B cell (primary cell): ENCODE results near the gene ELOVL3. TPM values are rescaled to one million over a fixed set of nuclear protein-coding genes. Genes with fewer than 3 reads are reported as not detected.

Source experiments
- ATAC-seq: fragments of 200-7000 bp; cut with Tn5 transposase; one replicate; pipeline ENCODE4 v1.10.0; 2021; ENCODE audit warnings: low read depth, mild to moderate bottlenecking, moderate number of reproducible peaks, moderate library complexity
- CTCF ChIA-PET: fragments of 350-600 bp; sonication (Branson Sonifier 250); formaldehyde crosslinking; loops from one replicate; lab custom pipeline; 2021; ENCODE audit warnings: antibody characterized with exemption, inconsistent platforms; lab: Charles Lee
- POLR2A ChIA-PET: fragments of 350-600 bp; sonication (Branson Sonifier 250); formaldehyde crosslinking; loops from one replicate; lab custom pipeline; 2021; ENCODE audit warnings: antibody characterized with exemption; lab: Charles Lee
- DNase-seq: peaks from one replicate; pipeline ENCODE4 v3.0.0; 2013
- H2AFZ ChIP-seq: 2 replicates; pipeline ENCODE4 v1.6.1; 2012; ENCODE audit warnings: mild to moderate bottlenecking, low read depth, low read length; ENCODE audit not compliant: insufficient read depth, poor library complexity, severe bottlenecking
- H3K27ac ChIP-seq, 2 donors: 1 replicate in 1 of 2; 2 replicates in 1 of 2; pipeline ENCODE4 v1.5.1; 2012 to 2013; ENCODE audit warnings: low read length in 2 of 2, mild to moderate bottlenecking in 2 of 2, moderate library complexity in 1 of 2
- H3K27me3 ChIP-seq, 4 experiments: fragments of 200-600 bp in 1 of 4; sonication (generic) in 1 of 4; replicated peaks in 1 of 4; 1 replicate in 2 of 4; 2 replicates in 2 of 4; pipeline versions ENCODE4 v1.6.1 to v1.7.0; 2013 to 2016; ENCODE audit warnings: low read length in 3 of 4, mild to moderate bottlenecking in 2 of 4, mixed read lengths in 1 of 4, moderate library complexity in 1 of 4; ENCODE audit not compliant: insufficient read depth in 4 of 4, control insufficient read depth in 3 of 4; ENCODE audit errors: control extremely low read depth in 1 of 4
- H3K36me3 ChIP-seq, 2 experiments: replicated peaks in 1 of 2; 1 replicate in 1 of 2; 2 replicates in 1 of 2; pipeline versions ENCODE4 v1.6.1 to v1.7.1; 2013; ENCODE audit warnings: low read length in 1 of 2; ENCODE audit not compliant: insufficient read depth in 2 of 2, control insufficient read depth in 1 of 2; ENCODE audit errors: control extremely low read depth in 1 of 2, extremely low read depth in 1 of 2
- H3K4me1 ChIP-seq, 2 donors: fragments of 200-600 bp in 1 of 2; sonication (generic) in 1 of 2; 1 replicate in 1 of 2; 2 replicates in 1 of 2; pipeline versions ENCODE4 v1.5.1 to v1.6.1; 2013 to 2017; ENCODE audit warnings: low read length in 2 of 2; ENCODE audit not compliant: control insufficient read depth in 2 of 2, insufficient read depth in 2 of 2
- H3K4me2 ChIP-seq: replicated peaks from 2 replicates; pipeline ENCODE3; 2012; ENCODE audit warnings: mild to moderate bottlenecking, low read depth, low read length; ENCODE audit not compliant: poor library complexity, severe bottlenecking
- H3K4me3 ChIP-seq, 5 experiments: fragments of 200-600 bp in 1 of 5; sonication (generic) in 1 of 5; 1 replicate in 3 of 5; 2 replicates in 2 of 5; pipeline versions ENCODE4 v1.5.1 to v1.7.0; 2011 to 2016; ENCODE audit warnings: low read length in 4 of 5, mild to moderate bottlenecking in 4 of 5, low read depth in 2 of 5, control low read depth in 1 of 5, moderate library complexity in 1 of 5; ENCODE audit not compliant: insufficient read depth in 1 of 5; ENCODE audit errors: control extremely low read depth in 1 of 5, extremely low read depth in 1 of 5
- H3K79me2 ChIP-seq: fragments of 200-600 bp; sonication (generic); one replicate; pipeline ENCODE4 v1.6.0; 2016; ENCODE audit warnings: low read length; ENCODE audit not compliant: control insufficient read depth, insufficient read depth
- H3K9ac ChIP-seq: fragments of 200-600 bp; sonication (generic); 2 replicates; pipeline ENCODE4 v1.6.1; 2017; ENCODE audit warnings: mild to moderate bottlenecking, low read length, moderate library complexity
- H3K9me3 ChIP-seq, 3 donors: one replicate each; pipeline versions ENCODE4 v1.6.1 to v1.7.1; 2013; ENCODE audit warnings: low read length in 2 of 3; ENCODE audit not compliant: control insufficient read depth in 2 of 3, insufficient read depth in 1 of 3; ENCODE audit errors: control extremely low read depth in 1 of 3
- H4K20me1 ChIP-seq: 2 replicates; pipeline ENCODE4 v1.6.0; 2012; ENCODE audit warnings: mild to moderate bottlenecking, low read length; ENCODE audit not compliant: insufficient read depth, control insufficient read depth, poor library complexity, severe bottlenecking
- H3K27ac Mint-ChIP-seq: one replicate; pipeline ENCODE4 v1.8.0; 2021; ENCODE audit warnings: mixed read lengths
- H3K27me3 Mint-ChIP-seq: one replicate; pipeline ENCODE4 v1.8.0; 2021; ENCODE audit warnings: mixed read lengths
- H3K4me1 Mint-ChIP-seq: one replicate; pipeline ENCODE4 v1.8.0; 2021; ENCODE audit warnings: mixed read lengths
- H3K4me3 Mint-ChIP-seq: one replicate; pipeline ENCODE4 v1.8.0; 2021; ENCODE audit warnings: mixed read lengths
- H3K9me3 Mint-ChIP-seq: one replicate; pipeline ENCODE4 v1.8.0; 2022; ENCODE audit warnings: mixed read lengths; ENCODE audit not compliant: insufficient read depth
- EZH2 ChIP-seq: IDR thresholded peaks from 2 replicates; pipeline ENCODE4 v1.6.1; 2012; ENCODE audit warnings: borderline replicate concordance, low read depth, mild to moderate bottlenecking, moderate library complexity, low read length; ENCODE audit not compliant: insufficient read depth, poor library complexity, severe bottlenecking
- WGBS: methylation state at CpG from one replicate; pipeline ENCODE4 v1.1.5; 2013; ENCODE audit warnings: missing lambda C conversion rate; ENCODE audit not compliant: insufficient coverage; 5-methylcytosine and 5-hydroxymethylcytosine counted together
- intact Hi-C: fragments of 100-400 bp; cut with micrococcal nuclease; formaldehyde crosslinking; loops from one replicate; pipeline ENCODE4 v1.10.0; 2022
- polyA plus RNA-seq: library from polyadenylated mRNA; depleted of rRNA; stranded (reverse); fragments of >200 nt; gene quantifications from 2 replicates; pipeline ENCODE4 v1.2.3, GENCODE V29; 2012
- total RNA-seq, 2 donors: library from RNA; stranded (reverse); fragments of 120-200 nt in 1 of 2; gene quantifications; 1 replicate in 1 of 2; 2 replicates in 1 of 2; pipeline versions ENCODE4 v1.2.3 to v1.2.4, GENCODE V29; 2013 to 2022
- TF ChIP-seq, protein P1 (sequence below): fragments of 200-600 bp; IDR thresholded peaks from one replicate; pipeline ENCODE4 v1.8.0; 2022; ENCODE audit warnings: antibody characterized with exemption, mild to moderate bottlenecking

ELOVL3 gene
- total and polyA plus RNA-seq, 2 donors (not counting 1 experiment from before 2014, with no cell fraction given), result not detected

DNA sequence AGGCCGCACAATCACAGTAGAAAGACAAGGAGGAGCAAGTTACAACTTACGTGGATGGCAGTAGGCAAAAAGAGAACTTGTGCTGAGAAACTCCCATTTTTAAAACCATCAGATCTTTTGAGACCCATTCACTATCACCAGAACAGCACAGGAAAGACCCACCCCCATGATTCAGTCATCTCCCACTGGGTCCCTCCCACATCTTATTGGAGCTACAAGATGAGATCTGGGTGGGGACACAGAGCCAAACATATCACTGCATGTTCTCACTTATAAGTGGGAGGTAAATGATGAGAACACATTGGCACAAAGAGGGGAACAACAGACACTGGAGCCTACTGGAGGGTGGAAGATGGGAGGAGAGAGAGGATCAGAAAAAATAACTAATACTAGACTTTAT, 41.5 kb upstream of the ELOVL3 start:
- H3K9me3 ChIP-seq, result peaks cover 0 to 1% (median 0%) of the 10 kb centered on the region in 3 donors
- ATAC-seq, result no peak
- no peaks in the 10 kb centered on the region for H3K9me3 Mint-ChIP-seq
- H3K36me3 ChIP-seq, result no peaks in the 10 kb centered on the region
- no peak overlapping the region for H3K4me3 Mint-ChIP-seq
- H3K4me1 ChIP-seq, result peaks cover 0 to 7% of the 10 kb centered on the region in 2 donors
- no peak overlapping the region for H3K4me3 ChIP-seq
- ChIA-PET CTCF (interaction anchor here (2.5 kb wide), 1 partner anchor 15 kb away, joined by 10 read pairs; no protein-coding TSS in a partner anchor), POLR2A (no interaction called here)
- no peak overlapping the region for H3K27ac Mint-ChIP-seq
- 90% methylated on average over 2 of the region's 2 CpGs for WGBS
- no peaks in the 10 kb centered on the region for H3K79me2 ChIP-seq
- no peak overlapping the region for H3K4me2 ChIP-seq
- H2AFZ ChIP-seq, result no peak overlapping the region
- no peaks in the 10 kb centered on the region for H4K20me1 ChIP-seq
- intact Hi-C loops, result no loop called here
- H3K27me3 ChIP-seq, result no peaks in the 10 kb centered on the region
- no peak overlapping the region for H3K9ac ChIP-seq
- DNase-seq, result no peak
- peaks cover 9% of the 10 kb centered on the region for H3K4me1 Mint-ChIP-seq
- no peak overlapping the region for H3K27ac ChIP-seq
- peaks cover 4% of the 10 kb centered on the region for H3K27me3 Mint-ChIP-seq
- TF ChIP-seq, protein P1, sequence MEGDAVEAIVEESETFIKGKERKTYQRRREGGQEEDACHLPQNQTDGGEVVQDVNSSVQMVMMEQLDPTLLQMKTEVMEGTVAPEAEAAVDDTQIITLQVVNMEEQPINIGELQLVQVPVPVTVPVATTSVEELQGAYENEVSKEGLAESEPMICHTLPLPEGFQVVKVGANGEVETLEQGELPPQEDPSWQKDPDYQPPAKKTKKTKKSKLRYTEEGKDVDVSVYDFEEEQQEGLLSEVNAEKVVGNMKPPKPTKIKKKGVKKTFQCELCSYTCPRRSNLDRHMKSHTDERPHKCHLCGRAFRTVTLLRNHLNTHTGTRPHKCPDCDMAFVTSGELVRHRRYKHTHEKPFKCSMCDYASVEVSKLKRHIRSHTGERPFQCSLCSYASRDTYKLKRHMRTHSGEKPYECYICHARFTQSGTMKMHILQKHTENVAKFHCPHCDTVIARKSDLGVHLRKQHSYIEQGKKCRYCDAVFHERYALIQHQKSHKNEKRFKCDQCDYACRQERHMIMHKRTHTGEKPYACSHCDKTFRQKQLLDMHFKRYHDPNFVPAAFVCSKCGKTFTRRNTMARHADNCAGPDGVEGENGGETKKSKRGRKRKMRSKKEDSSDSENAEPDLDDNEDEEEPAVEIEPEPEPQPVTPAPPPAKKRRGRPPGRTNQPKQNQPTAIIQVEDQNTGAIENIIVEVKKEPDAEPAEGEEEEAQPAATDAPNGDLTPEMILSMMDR, result no peak
- TF ChIP-seq EZH2, result no peak

DNA sequence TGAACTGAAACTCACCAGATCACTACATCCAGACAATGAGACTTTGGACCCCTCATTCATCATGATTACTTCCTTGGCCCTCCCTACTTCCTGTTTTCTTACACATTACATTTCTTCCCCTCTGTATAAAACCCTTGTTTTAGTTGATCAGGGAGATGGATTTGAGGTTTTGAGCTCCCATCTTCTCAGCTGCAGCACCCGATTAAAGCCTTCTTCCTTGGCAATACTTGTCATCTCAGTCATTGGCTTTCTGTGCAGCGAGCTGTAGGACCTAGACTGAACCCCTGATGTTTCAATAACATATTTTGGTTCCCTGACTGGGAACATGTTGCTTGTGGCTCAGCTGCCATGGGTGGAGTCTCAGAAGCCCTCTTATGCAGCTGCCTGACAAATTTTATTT, 40.8 kb upstream of the ELOVL3 start:
- ATAC-seq (no peak), DNase-seq (no peak)
- intact Hi-C loops, result no loop called here
- H3K27me3 Mint-ChIP-seq, result peaks cover 4% of the 10 kb centered on the region
- no peak overlapping the region for H3K4me2 ChIP-seq
- no peak overlapping the region for H3K27ac Mint-ChIP-seq
- H3K4me1 Mint-ChIP-seq, result peaks cover 9% of the 10 kb centered on the region
- POLR2A ChIA-PET, result no interaction called here
- H3K4me1 ChIP-seq, result peaks cover 0 to 7% of the 10 kb centered on the region in 2 donors
- H3K4me3 ChIP-seq, result no peak overlapping the region
- no peaks in the 10 kb centered on the region for H3K27me3 ChIP-seq
- H3K79me2 ChIP-seq, result no peaks in the 10 kb centered on the region
- no peak overlapping the region for H3K4me3 Mint-ChIP-seq
- no peaks in the 10 kb centered on the region for H3K36me3 ChIP-seq
- 75% methylated on average over 2 of the region's 2 CpGs for WGBS
- CTCF ChIA-PET, result interaction anchor here (2.5 kb wide), 1 partner anchor 16 kb away, joined by 10 read pairs; no protein-coding TSS in a partner anchor
- no peaks in the 10 kb centered on the region for H3K9me3 Mint-ChIP-seq
- H3K27ac ChIP-seq, result no peak overlapping the region
- no peak overlapping the region for H3K9ac ChIP-seq
- H3K9me3 ChIP-seq, result peaks cover 0 to 3% (median 1%) of the 10 kb centered on the region in 3 donors
- H4K20me1 ChIP-seq, result no peaks in the 10 kb centered on the region
- TF ChIP-seq, protein P1, result no peak
- no peak for TF ChIP-seq EZH2
- no peak overlapping the region for H2AFZ ChIP-seq
